WTC11 (cell line): ENCODE results near the gene MARCHF10. TPM values are rescaled to one million over a fixed set of nuclear protein-coding genes. Genes with fewer than 3 reads are reported as not detected.

ENCODE experiments used
- ATAC-seq: fragments of 200-7000 bp; cut with Tn5 transposase; 2 replicates; pipeline ENCODE4 v1.10.0; 2021; ENCODE audit warnings: mild to moderate bottlenecking, moderate library complexity
- CTCF ChIA-PET: fragments of 300-600 bp; sonication (Branson Sonifier 250); formaldehyde crosslinking; loops from one replicate; lab custom pipeline; 2021; ENCODE audit warnings: antibody characterized with exemption; lab: Charles Lee
- POLR2A ChIA-PET: fragments of 350-600 bp; sonication (Branson Sonifier 250); formaldehyde crosslinking; loops from one replicate; lab custom pipeline; 2021; ENCODE audit warnings: antibody characterized with exemption; lab: Charles Lee
- DNase-seq: peaks from one replicate; pipeline ENCODE4 v3.0.0; 2021; ENCODE audit warnings: low spot score
- H3K27ac Mint-ChIP-seq: 2 replicates; pipeline ENCODE4 v1.8.0; 2021; ENCODE audit warnings: mixed read lengths
- H3K27me3 Mint-ChIP-seq: 2 replicates; pipeline ENCODE4 v1.8.0; 2021; ENCODE audit warnings: low read depth, mild to moderate bottlenecking, moderate library complexity, mixed read lengths
- H3K36me3 Mint-ChIP-seq: 2 replicates; pipeline ENCODE4 v1.8.0; 2021; ENCODE audit warnings: mixed read lengths
- H3K4me1 Mint-ChIP-seq: 2 replicates; pipeline ENCODE4 v1.8.0; 2022; ENCODE audit warnings: mixed read lengths
- H3K4me3 Mint-ChIP-seq: 2 replicates; pipeline ENCODE4 v1.8.0; 2021; ENCODE audit warnings: mild to moderate bottlenecking, moderate library complexity, mixed read lengths
- H3K9me3 Mint-ChIP-seq: 2 replicates; pipeline ENCODE4 v1.8.0; 2021; ENCODE audit warnings: mixed read lengths
- CBFB ChIP-seq: sonication (generic); formaldehyde crosslinking; IDR thresholded peaks from 2 replicates; pipeline ENCODE4 v1.8.1; 2022; ENCODE audit warnings: mild to moderate bottlenecking, low read depth, missing genetic modification reagents
- EMX1 ChIP-seq: fragments of 250-450 bp; sonication (Bioruptor Pico); IDR thresholded peaks from 2 replicates; pipeline ENCODE4 v1.8.0; 2021; ENCODE audit warnings: mild to moderate bottlenecking
- IRF2 ChIP-seq: sonication (generic); formaldehyde crosslinking; IDR thresholded peaks from 2 replicates; pipeline ENCODE4 v1.8.0; 2022; ENCODE audit warnings: low read depth, missing genetic modification reagents, borderline replicate concordance
- JAZF1 ChIP-seq: fragments of 250-450 bp; sonication (Bioruptor Pico); IDR thresholded peaks from 2 replicates; pipeline ENCODE4 v1.9.0; 2021; ENCODE audit warnings: moderate library complexity, mild to moderate bottlenecking, inconsistent platforms
- JUN ChIP-seq: sonication (generic); formaldehyde crosslinking; IDR thresholded peaks from 2 replicates; pipeline ENCODE4 v1.8.0; 2023; ENCODE audit warnings: mild to moderate bottlenecking, missing genetic modification reagents
- KAT7 ChIP-seq: sonication (generic); formaldehyde crosslinking; IDR thresholded peaks from 2 replicates; pipeline ENCODE4 v1.8.1; 2023; ENCODE audit warnings: missing genetic modification reagents, mild to moderate bottlenecking, borderline replicate concordance
- NR1H2 ChIP-seq: sonication (generic); formaldehyde crosslinking; IDR thresholded peaks from 2 replicates; pipeline ENCODE4 v1.9.0; 2021; ENCODE audit warnings: mild to moderate bottlenecking, moderate library complexity, missing genetic modification reagents
- NR3C1 ChIP-seq: sonication (generic); formaldehyde crosslinking; conservative IDR thresholded peaks from 2 replicates; pipeline ENCODE4 v1.8.1; 2023; ENCODE audit warnings: low read depth, mild to moderate bottlenecking, missing genetic modification reagents
- SMAD4 ChIP-seq: sonication (generic); formaldehyde crosslinking; IDR thresholded peaks from 2 replicates; pipeline ENCODE4 v1.8.0; 2022; ENCODE audit warnings: mild to moderate bottlenecking, missing genetic modification reagents
- SOX15 ChIP-seq: fragments of 250-450 bp; sonication (Bioruptor Pico); IDR thresholded peaks from 2 replicates; pipeline ENCODE4 v1.9.0; 2021; ENCODE audit warnings: mild to moderate bottlenecking
- ZNF121 ChIP-seq: sonication (generic); formaldehyde crosslinking; IDR thresholded peaks from 2 replicates; pipeline ENCODE4 v1.8.0; 2023; ENCODE audit warnings: missing genetic modification reagents
- ZNF232 ChIP-seq: sonication (generic); formaldehyde crosslinking; IDR thresholded peaks from 2 replicates; pipeline ENCODE4 v1.8.0; 2022; ENCODE audit warnings: mild to moderate bottlenecking, missing genetic modification reagents
- total RNA-seq: library from RNA; stranded (reverse); gene quantifications from 3 replicates; pipeline ENCODE4 v1.2.3, GENCODE V29; 2021
- TF ChIP-seq, protein P1 (sequence below): fragments of 250-450 bp; sonication (Bioruptor Pico); IDR thresholded peaks from 2 replicates; pipeline ENCODE4 v1.9.0; 2021; ENCODE audit warnings: moderate library complexity, mild to moderate bottlenecking, inconsistent platforms, borderline replicate concordance
- TF ChIP-seq, protein P2 (sequence below): sonication (generic); formaldehyde crosslinking; conservative IDR thresholded peaks from 2 replicates; pipeline ENCODE4 v1.8.1; 2022; ENCODE audit warnings: mild to moderate bottlenecking, missing genetic modification reagents
- TF ChIP-seq, protein P3 (sequence below): sonication (generic); formaldehyde crosslinking; IDR thresholded peaks from 2 replicates; pipeline ENCODE4 v1.8.1; 2023; ENCODE audit warnings: mild to moderate bottlenecking, missing genetic modification reagents, borderline replicate concordance
- TF ChIP-seq, protein P4 (sequence below): fragments of 250-450 bp; sonication (Bioruptor Pico); conservative IDR thresholded peaks from 2 replicates; pipeline ENCODE4 v1.9.0; 2021; ENCODE audit warnings: mild to moderate bottlenecking
- TF ChIP-seq, protein P5 (sequence below): sonication (generic); formaldehyde crosslinking; IDR thresholded peaks from 2 replicates; pipeline ENCODE4 v1.8.1; 2023; ENCODE audit warnings: mild to moderate bottlenecking, missing genetic modification reagents, moderate library complexity

MARCHF10 gene
- total RNA-seq, 1 experiment from 2014 or later, result 1.0 TPM

DNA sequence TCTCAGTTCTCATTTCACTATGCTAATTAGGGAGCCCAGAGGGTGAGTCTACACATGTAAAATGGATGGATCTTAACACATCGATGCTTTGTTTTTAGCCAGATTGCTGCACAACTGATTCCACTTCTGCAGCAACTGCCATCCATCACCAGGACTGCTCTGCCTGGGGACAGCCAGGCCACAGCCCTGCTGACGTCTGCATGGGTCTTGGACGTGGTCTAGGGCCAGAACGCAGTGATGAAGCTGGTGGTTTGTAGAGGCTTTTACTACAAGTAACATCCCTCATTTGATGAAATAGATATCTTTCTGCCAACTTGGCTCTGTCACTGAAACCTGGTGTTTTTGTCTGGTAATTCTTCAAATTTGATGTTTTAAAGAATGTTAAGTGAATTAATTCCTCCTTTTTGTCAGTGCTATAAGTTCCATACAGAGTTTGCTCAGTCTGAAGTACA, 50.6 kb downstream of the MARCHF10 start (continued):
- no peak for TF ChIP-seq CBFB (CRISPR knock-in tag)

DNA sequence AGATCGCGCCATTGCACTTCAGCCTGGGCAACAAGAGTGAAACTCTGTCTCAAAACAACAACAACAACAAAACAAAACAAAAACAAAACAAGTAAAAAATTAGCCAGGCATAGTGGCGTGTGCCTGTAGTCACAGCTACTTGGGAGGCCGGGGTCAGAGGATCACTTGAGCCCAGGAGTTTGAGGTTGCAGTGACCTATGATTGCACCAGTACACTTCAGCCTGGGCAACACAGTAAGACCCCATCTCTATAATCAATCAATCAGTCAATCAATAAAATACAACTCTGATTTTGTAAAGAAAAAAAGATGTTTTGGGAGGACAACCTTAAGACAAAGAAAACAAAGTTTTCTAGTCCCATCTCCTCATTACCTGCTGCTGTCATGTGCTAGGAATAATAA, 51.9 kb downstream of the MARCHF10 start:
- no peaks in the 10 kb centered on the region; the same call in none of the 2 replicates for H3K27me3 Mint-ChIP-seq
- no peak overlapping the region for H3K27ac Mint-ChIP-seq
- TF ChIP-seq JAZF1 (no peak), ZNF121 (CRISPR knock-in tag) (peak; percentile 68)
- ATAC-seq, result no peak
- POLR2A ChIA-PET, result no interaction called here
- CTCF ChIA-PET, result no interaction called here
- H3K4me1 Mint-ChIP-seq, result peaks cover 32% of the 10 kb centered on the region
- no peak overlapping the region for H3K4me3 Mint-ChIP-seq
- no peaks in the 10 kb centered on the region for H3K9me3 Mint-ChIP-seq
- no peak for DNase-seq
- no peaks in the 10 kb centered on the region for H3K36me3 Mint-ChIP-seq

DNA sequence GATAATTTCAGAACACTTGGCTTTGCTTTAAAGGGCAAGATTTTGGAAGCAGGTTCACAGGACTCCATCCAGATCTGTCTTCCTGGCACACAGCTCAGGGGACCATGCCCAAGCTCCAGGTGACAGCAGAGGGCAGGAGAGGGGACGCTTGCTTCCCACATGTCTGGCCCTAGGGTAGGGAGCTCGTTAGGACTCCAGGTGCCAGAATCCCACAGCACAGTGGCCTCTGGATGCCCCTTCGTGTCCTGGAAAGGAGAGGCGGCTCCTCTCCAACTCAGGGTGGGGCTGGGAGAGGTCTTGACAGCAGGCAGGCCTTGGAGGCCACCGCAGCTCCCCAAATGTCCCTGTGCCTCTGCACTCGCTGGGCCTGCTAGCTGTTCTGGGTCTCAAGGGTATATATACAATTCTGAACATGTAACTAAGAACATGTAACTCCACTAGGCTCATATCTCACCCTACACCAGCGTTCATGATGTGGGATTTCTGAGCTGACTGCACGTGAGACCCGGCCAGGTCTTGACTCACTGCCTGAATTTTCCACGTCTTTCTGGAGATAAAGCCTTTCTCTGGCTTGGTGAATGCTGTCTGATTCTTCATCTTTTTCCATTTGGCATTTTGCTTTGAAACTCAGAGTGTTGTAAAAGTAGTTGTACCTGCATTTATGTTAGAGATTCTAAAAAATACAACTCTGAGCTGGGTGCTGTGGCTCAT, 52.8 kb downstream of the MARCHF10 start:
- H3K27ac Mint-ChIP-seq, result peak overlapping the region; percentile 38; the same call in 1 of the 2 replicates
- TF ChIP-seq SOX15 (CRISPR knock-in tag), result no peak
- no peak overlapping the region for H3K4me3 Mint-ChIP-seq

DNA sequence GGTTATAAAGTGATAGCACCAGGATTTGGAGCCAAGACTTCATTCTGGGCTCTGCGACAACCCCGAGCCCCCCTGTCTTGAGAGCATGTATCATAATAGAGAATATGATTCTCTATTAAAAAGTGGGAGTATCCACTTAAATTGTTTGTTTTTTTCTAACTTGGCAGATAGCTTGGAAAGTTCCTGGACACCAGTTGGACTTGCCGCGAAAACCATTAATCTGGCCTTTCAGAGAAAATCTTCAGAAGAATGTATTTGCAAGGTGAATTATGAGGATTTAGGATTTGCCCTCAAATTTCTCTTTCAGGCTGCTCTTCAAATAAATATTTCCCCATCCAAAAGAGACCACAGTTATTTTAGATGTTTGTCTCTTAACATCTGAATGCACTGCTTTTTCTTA, 53.5 kb downstream of the MARCHF10 start:
- ATAC-seq (no peak), DNase-seq (no peak)
- H3K27me3 Mint-ChIP-seq, result no peaks in the 10 kb centered on the region; the same call in 1 of the 2 replicates
- H3K36me3 Mint-ChIP-seq, result no peaks in the 10 kb centered on the region
- TF ChIP-seq, protein P1, sequence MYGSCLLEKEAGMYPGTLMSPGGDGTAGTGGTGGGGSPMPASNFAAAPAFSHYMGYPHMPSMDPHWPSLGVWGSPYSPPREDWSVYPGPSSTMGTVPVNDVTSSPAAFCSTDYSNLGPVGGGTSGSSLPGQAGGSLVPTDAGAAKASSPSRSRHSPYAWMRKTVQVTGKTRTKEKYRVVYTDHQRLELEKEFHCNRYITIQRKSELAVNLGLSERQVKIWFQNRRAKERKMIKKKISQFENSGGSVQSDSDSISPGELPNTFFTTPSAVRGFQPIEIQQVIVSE (CRISPR knock-in tag), result no peak
- TF ChIP-seq EMX1 (CRISPR knock-in tag) (no peak), IRF2 (CRISPR knock-in tag) (no peak), JUN (CRISPR knock-in tag) (no peak), NR3C1 (no peak), ZNF232 (no peak), SMAD4 (CRISPR knock-in tag) (no peak), KAT7 (CRISPR knock-in tag) (no peak), NR1H2 (no peak)
- TF ChIP-seq, protein P2, sequence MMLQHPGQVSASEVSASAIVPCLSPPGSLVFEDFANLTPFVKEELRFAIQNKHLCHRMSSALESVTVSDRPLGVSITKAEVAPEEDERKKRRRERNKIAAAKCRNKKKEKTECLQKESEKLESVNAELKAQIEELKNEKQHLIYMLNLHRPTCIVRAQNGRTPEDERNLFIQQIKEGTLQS (CRISPR knock-in tag), result no peak
- TF ChIP-seq, protein P3, sequence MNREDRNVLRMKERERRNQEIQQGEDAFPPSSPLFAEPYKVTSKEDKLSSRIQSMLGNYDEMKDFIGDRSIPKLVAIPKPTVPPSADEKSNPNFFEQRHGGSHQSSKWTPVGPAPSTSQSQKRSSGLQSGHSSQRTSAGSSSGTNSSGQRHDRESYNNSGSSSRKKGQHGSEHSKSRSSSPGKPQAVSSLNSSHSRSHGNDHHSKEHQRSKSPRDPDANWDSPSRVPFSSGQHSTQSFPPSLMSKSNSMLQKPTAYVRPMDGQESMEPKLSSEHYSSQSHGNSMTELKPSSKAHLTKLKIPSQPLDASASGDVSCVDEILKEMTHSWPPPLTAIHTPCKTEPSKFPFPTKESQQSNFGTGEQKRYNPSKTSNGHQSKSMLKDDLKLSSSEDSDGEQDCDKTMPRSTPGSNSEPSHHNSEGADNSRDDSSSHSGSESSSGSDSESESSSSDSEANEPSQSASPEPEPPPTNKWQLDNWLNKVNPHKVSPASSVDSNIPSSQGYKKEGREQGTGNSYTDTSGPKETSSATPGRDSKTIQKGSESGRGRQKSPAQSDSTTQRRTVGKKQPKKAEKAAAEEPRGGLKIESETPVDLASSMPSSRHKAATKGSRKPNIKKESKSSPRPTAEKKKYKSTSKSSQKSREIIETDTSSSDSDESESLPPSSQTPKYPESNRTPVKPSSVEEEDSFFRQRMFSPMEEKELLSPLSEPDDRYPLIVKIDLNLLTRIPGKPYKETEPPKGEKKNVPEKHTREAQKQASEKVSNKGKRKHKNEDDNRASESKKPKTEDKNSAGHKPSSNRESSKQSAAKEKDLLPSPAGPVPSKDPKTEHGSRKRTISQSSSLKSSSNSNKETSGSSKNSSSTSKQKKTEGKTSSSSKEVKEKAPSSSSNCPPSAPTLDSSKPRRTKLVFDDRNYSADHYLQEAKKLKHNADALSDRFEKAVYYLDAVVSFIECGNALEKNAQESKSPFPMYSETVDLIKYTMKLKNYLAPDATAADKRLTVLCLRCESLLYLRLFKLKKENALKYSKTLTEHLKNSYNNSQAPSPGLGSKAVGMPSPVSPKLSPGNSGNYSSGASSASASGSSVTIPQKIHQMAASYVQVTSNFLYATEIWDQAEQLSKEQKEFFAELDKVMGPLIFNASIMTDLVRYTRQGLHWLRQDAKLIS (CRISPR knock-in tag), result no peak
- TF ChIP-seq, protein P4, sequence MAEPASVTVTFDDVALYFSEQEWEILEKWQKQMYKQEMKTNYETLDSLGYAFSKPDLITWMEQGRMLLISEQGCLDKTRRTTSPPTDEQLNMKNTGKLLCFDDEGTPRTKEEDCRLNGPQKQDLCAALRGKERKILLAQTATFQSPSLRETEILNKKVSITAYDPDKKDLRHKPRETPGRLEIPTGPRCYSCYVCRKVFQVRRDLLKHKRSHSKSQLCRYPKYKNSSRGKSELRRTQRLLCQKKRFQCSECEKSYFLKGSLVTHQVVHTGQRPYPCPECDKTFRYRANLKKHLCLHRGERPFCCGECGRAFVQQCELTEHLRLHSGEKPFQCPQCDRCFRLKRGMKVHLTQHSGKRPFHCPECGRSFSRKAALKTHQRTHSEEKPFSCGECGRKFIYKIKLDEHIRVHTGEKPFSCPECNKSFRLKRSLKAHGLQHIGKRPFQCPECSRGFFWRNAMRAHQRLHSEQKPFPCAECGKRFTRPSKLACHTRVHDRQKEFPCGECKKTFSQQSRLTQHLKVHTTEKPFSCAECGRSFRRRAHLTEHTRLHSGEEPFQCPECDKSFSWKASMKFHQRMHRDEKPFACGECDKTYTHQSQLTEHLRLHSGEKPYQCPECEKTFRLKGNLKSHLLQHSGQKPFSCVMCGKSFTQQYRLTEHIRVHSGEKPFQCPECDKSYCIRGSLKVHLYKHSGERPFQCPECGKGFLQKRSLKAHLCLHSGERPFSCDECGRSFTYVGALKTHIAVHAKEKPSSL (CRISPR knock-in tag), result no peak
- TF ChIP-seq, protein P5, sequence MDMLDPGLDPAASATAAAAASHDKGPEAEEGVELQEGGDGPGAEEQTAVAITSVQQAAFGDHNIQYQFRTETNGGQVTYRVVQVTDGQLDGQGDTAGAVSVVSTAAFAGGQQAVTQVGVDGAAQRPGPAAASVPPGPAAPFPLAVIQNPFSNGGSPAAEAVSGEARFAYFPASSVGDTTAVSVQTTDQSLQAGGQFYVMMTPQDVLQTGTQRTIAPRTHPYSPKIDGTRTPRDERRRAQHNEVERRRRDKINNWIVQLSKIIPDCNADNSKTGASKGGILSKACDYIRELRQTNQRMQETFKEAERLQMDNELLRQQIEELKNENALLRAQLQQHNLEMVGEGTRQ (CRISPR knock-in tag), result no peak
- no peaks in the 10 kb centered on the region for H3K9me3 Mint-ChIP-seq
- H3K4me1 Mint-ChIP-seq, result peaks cover 32% of the 10 kb centered on the region
- POLR2A ChIA-PET, result no interaction called here
- no peak overlapping the region for H3K4me3 Mint-ChIP-seq
- CTCF ChIA-PET, result interaction anchor here (0.8 to 1.3 kb wide), 10 partner anchors 11 to 652 kb away, joined by 3 to 6 read pairs (median 4); no protein-coding TSS in a partner anchor
- H3K27ac Mint-ChIP-seq, result no peak overlapping the region

More for the DNA sequence above, 52.8 kb downstream of the MARCHF10 start:
- peak; percentile 47 for ATAC-seq
- ChIA-PET POLR2A (interaction anchor here (0.5 kb wide), 1 partner anchor 11 kb away, joined by 5 read pairs; no protein-coding TSS in a partner anchor), CTCF (interaction anchor here (0.8 to 1.3 kb wide), 10 partner anchors 10 to 652 kb away, joined by 3 to 6 read pairs (median 4); no protein-coding TSS in a partner anchor)
- H3K9me3 Mint-ChIP-seq, result no peaks in the 10 kb centered on the region
- DNase-seq, result no peak
- no peaks in the 10 kb centered on the region for H3K36me3 Mint-ChIP-seq
- H3K4me1 Mint-ChIP-seq, result peaks cover 32% of the 10 kb centered on the region
- H3K27me3 Mint-ChIP-seq, result no peaks in the 10 kb centered on the region; the same call in none of the 2 replicates
